ENCODE results near the gene BCL2L12. TPM values are rescaled to one million over a fixed set of nuclear protein-coding genes. Genes with fewer than 3 reads are reported as not detected.
A peak's percentile ranks its signal among the peaks of the same experiment; 100 is the strongest.
"Not testable (repeated sequence)": the region's sequence is repeated elsewhere in the genome, so short reads cannot be mapped to it uniquely, and the experiment has no call there.

BCL2L12 gene
- total RNA-seq, 1 experiment from 2014 or later, result 145 TPM

DNA sequence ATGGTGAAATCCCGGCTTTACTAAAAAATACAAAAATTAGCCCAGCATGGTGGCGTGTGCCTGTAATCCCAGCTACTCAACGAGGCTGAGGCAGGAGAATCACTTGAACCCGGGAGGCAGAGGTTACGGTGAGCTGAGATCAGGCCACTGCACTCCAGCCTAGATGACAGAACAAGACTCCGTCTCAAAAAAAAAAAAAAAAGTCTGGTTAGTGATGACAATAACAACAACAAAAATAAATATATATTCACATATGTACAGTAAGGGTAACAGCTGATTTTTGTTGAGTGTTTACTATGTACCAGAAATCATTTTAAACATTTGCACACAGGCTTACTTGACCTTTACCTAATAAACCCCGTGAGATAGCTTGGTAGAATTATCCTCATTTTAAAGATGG is 48.8 kb upstream of the BCL2L12 start:
- no peaks in the 10 kb centered on the region for H4K20me1 ChIP-seq (ENCODE audit: control insufficient read depth, insufficient read depth, insufficient read length)
- H3K79me2 ChIP-seq (ENCODE audit: insufficient read depth, low read length), result no peaks in the 10 kb centered on the region; the same call in 1 of the 2 replicates
- TF ChIP-seq, protein P1, sequence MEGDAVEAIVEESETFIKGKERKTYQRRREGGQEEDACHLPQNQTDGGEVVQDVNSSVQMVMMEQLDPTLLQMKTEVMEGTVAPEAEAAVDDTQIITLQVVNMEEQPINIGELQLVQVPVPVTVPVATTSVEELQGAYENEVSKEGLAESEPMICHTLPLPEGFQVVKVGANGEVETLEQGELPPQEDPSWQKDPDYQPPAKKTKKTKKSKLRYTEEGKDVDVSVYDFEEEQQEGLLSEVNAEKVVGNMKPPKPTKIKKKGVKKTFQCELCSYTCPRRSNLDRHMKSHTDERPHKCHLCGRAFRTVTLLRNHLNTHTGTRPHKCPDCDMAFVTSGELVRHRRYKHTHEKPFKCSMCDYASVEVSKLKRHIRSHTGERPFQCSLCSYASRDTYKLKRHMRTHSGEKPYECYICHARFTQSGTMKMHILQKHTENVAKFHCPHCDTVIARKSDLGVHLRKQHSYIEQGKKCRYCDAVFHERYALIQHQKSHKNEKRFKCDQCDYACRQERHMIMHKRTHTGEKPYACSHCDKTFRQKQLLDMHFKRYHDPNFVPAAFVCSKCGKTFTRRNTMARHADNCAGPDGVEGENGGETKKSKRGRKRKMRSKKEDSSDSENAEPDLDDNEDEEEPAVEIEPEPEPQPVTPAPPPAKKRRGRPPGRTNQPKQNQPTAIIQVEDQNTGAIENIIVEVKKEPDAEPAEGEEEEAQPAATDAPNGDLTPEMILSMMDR (conservative IDR thresholded peaks at IDR 0.05), result no peak
- no peak overlapping the region for H2AK5ac ChIP-seq (ENCODE audit: insufficient read length, low read length)
- no peaks in the 10 kb centered on the region for H3K9me3 Mint-ChIP-seq
- H2AFZ ChIP-seq (ENCODE audit: low read length), result no peak overlapping the region
- H3K4me1 Mint-ChIP-seq, result peaks cover 0 to 2% of the 10 kb centered on the region in 2 experiments; a peak in 1 of 4 replicates
- peaks cover 56 to 80% (median 76%) of the 10 kb centered on the region in 3 experiments for H3K36me3 Mint-ChIP-seq (ENCODE audit: insufficient read depth in 1 of 3, low read depth in 3 of 3)
- H4K91ac ChIP-seq (ENCODE audit: insufficient read length, low read depth, low read length), result no peak overlapping the region
- no peak overlapping the region for H3K18ac ChIP-seq (ENCODE audit: insufficient read length, low read depth, low read length)
- no peak overlapping the region for H3K56ac ChIP-seq (ENCODE audit: insufficient read length, low read depth, low read length)
- H2BK120ac ChIP-seq (ENCODE audit: low read depth, low read length, poor library complexity, severe bottlenecking), result no peak overlapping the region
- no peak overlapping the region for H3K4ac ChIP-seq (ENCODE audit: low read depth, low read length)
- WGBS (ENCODE audit: extremely low coverage, insufficient read length, low lambda C conversion rate), result no CpG with 5 or more reads among the region's 7 CpGs
- no peaks in the 10 kb centered on the region for H3K4me1 ChIP-seq (ENCODE audit: insufficient read depth, low read length)
- H2BK12ac ChIP-seq (ENCODE audit: insufficient read length, low read depth, low read length), result no peak overlapping the region
- no peak overlapping the region for H2BK20ac ChIP-seq (ENCODE audit: low read depth, low read length, poor library complexity, severe bottlenecking)
- H3T11ph ChIP-seq (ENCODE audit: low read length), result no peak overlapping the region
- H3K4me3 Mint-ChIP-seq, result no peak overlapping the region
- no peak overlapping the region for H3K9ac ChIP-seq (ENCODE audit: extremely low read depth, insufficient read length, low read length)
- no peak overlapping the region for H2BK5ac ChIP-seq (ENCODE audit: insufficient read length, low read length)
- no peaks in the 10 kb centered on the region; the same call in 1 of the 2 replicates for H3K27me3 Mint-ChIP-seq (ENCODE audit: low read depth)
- no peak overlapping the region for H3K23ac ChIP-seq (ENCODE audit: insufficient read length, low read depth, low read length)
- no peak overlapping the region for H4K5ac ChIP-seq (ENCODE audit: insufficient read length, low read depth, low read length)
- H3K27ac Mint-ChIP-seq, result no peak overlapping the region
- no peak overlapping the region for H3K4me2 ChIP-seq (ENCODE audit: insufficient read depth, insufficient read length, low read length)
- no peak overlapping the region for H3K27ac ChIP-seq (ENCODE audit: insufficient read length, low read depth, low read length)
- H3K79me1 ChIP-seq (ENCODE audit: insufficient read depth, low read depth, low read length, poor library complexity, severe bottlenecking), result no peaks in the 10 kb centered on the region
- no peak overlapping the region for H3K14ac ChIP-seq (ENCODE audit: insufficient read depth, low read length)
- no peak for DNase-seq
- H3K23me2 ChIP-seq (ENCODE audit: insufficient read length, low read depth, low read length, poor library complexity, severe bottlenecking), result no peaks in the 10 kb centered on the region
- H3K27me3 ChIP-seq (ENCODE audit: insufficient read depth, low read length), result no peaks in the 10 kb centered on the region
- H3K9me3 ChIP-seq (ENCODE audit: control insufficient read depth, low read depth, low read length), result no peaks in the 10 kb centered on the region
- H4K8ac ChIP-seq (replicated peaks; ENCODE audit: insufficient read length, low read depth, low read length), result no peak overlapping the region
- H2BK15ac ChIP-seq (ENCODE audit: low read depth, low read length), result no peak overlapping the region

DNA sequence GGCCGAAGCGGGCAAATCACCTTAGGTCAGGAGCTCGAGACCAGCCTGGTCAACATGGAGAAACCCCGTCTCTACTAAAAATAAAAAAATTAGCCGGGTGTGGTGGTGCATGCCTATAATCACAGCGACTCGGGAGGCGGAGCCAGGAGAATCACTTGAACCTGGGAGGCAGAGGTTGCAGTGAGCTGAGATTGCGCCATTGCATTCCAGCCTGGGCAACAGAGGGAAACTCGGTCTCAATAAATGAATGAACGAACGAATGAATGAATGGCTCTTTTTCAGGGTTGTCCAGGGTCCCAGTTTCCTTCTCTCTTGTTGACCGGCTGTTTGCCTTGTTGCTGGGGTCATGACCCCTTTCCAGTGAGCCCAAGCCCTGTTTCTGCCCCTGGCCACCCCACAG is 47.9 kb upstream of the BCL2L12 start:
- H2BK20ac ChIP-seq (ENCODE audit: low read depth, low read length, poor library complexity, severe bottlenecking); H3K27me3 ChIP-seq (ENCODE audit: insufficient read depth, low read length); H2AFZ ChIP-seq (ENCODE audit: low read length); H2AK5ac ChIP-seq (ENCODE audit: insufficient read length, low read length); DNase-seq; H3K4me1 Mint-ChIP-seq; H3K27me3 Mint-ChIP-seq (ENCODE audit: low read depth); H3K4ac ChIP-seq (ENCODE audit: low read depth, low read length); H2BK120ac ChIP-seq (ENCODE audit: low read depth, low read length, poor library complexity, severe bottlenecking); H4K5ac ChIP-seq (ENCODE audit: insufficient read length, low read depth, low read length); H4K20me1 ChIP-seq (ENCODE audit: control insufficient read depth, insufficient read depth, insufficient read length); H2BK15ac ChIP-seq (ENCODE audit: low read depth, low read length); H4K91ac ChIP-seq (ENCODE audit: insufficient read length, low read depth, low read length); H2BK5ac ChIP-seq (ENCODE audit: insufficient read length, low read length); H3K9me3 Mint-ChIP-seq; H3K18ac ChIP-seq (ENCODE audit: insufficient read length, low read depth, low read length); H3K9me3 ChIP-seq (ENCODE audit: control insufficient read depth, low read depth, low read length); H3K27ac ChIP-seq (ENCODE audit: insufficient read length, low read depth, low read length); H3K23ac ChIP-seq (ENCODE audit: insufficient read length, low read depth, low read length); H3K56ac ChIP-seq (ENCODE audit: insufficient read length, low read depth, low read length); H3K9ac ChIP-seq (ENCODE audit: extremely low read depth, insufficient read length, low read length); H4K8ac ChIP-seq (replicated peaks; ENCODE audit: insufficient read length, low read depth, low read length); H3K4me2 ChIP-seq (ENCODE audit: insufficient read depth, insufficient read length, low read length); H3K4me1 ChIP-seq (ENCODE audit: insufficient read depth, low read length); H3K14ac ChIP-seq (ENCODE audit: insufficient read depth, low read length); H3T11ph ChIP-seq (ENCODE audit: low read length); H3K23me2 ChIP-seq (ENCODE audit: insufficient read length, low read depth, low read length, poor library complexity, severe bottlenecking); H3K79me2 ChIP-seq (ENCODE audit: insufficient read depth, low read length); H2BK12ac ChIP-seq (ENCODE audit: insufficient read length, low read depth, low read length); H3K79me1 ChIP-seq (ENCODE audit: insufficient read depth, low read depth, low read length, poor library complexity, severe bottlenecking); H3K4me3 Mint-ChIP-seq: not testable (repeated sequence)
- peak overlapping the region in 2 of 3 experiments; percentile 18 to 46; a peak in 2 of 7 replicates for H3K27ac Mint-ChIP-seq
- WGBS (ENCODE audit: extremely low coverage, insufficient read length, low lambda C conversion rate), result no CpG with 5 or more reads among the region's 13 CpGs
- H3K36me3 Mint-ChIP-seq (ENCODE audit: insufficient read depth in 1 of 3, low read depth in 3 of 3), result peaks cover 59 to 82% (median 75%) of the 10 kb centered on the region in 3 experiments
